ENCODE data around the gene FAM171A2. TPM values are rescaled to one million over a fixed set of nuclear protein-coding genes. Genes with fewer than 3 reads are reported as not detected.

The FAM171A2 gene
- total RNA-seq, 3 donors from 2014 or later, result 0.12 to 1.3 (median 0.31) TPM

DNA sequence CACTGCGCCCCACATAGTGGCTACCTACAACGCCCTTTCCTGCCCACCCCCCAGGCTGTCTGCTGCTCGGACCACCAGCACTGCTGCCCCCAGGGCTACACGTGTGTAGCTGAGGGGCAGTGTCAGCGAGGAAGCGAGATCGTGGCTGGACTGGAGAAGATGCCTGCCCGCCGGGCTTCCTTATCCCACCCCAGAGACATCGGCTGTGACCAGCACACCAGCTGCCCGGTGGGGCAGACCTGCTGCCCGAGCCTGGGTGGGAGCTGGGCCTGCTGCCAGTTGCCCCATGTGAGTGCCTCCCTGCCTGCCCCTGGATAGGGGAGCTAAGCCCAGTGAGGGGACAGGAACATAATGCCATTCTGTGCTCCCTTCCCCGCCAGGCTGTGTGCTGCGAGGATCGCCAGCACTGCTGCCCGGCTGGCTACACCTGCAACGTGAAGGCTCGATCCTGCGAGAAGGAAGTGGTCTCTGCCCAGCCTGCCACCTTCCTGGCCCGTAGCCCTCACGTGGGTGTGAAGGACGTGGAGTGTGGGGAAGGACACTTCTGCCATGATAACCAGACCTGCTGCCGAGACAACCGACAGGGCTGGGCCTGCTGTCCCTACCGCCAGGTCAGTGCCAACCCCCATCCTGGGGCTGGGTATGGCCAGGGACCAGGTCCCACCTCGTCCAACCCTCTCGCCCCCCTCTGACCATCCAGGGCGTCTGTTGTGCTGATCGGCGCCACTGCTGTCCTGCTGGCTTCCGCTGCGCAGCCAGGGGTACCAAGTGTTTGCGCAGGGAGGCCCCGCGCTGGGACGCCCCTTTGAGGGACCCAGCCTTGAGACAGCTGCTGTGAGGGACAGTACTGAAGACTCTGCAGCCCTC is 11.5 kb downstream of the FAM171A2 start:
- Histone ChIP-seq H3K4me3 (no peak overlapping the region), H3K4me1 (ENCODE audit: low read depth) (peaks cover 5% of the 10 kb centered on the region), H3K36me3 (ENCODE audit: low read depth) (peaks cover 9% of the 10 kb centered on the region), H3K9me3 (no peaks in the 10 kb centered on the region)
- TF ChIP-seq, protein P1, sequence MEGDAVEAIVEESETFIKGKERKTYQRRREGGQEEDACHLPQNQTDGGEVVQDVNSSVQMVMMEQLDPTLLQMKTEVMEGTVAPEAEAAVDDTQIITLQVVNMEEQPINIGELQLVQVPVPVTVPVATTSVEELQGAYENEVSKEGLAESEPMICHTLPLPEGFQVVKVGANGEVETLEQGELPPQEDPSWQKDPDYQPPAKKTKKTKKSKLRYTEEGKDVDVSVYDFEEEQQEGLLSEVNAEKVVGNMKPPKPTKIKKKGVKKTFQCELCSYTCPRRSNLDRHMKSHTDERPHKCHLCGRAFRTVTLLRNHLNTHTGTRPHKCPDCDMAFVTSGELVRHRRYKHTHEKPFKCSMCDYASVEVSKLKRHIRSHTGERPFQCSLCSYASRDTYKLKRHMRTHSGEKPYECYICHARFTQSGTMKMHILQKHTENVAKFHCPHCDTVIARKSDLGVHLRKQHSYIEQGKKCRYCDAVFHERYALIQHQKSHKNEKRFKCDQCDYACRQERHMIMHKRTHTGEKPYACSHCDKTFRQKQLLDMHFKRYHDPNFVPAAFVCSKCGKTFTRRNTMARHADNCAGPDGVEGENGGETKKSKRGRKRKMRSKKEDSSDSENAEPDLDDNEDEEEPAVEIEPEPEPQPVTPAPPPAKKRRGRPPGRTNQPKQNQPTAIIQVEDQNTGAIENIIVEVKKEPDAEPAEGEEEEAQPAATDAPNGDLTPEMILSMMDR (IDR thresholded peaks at IDR 0.05), result no peak
- peak in 1 of 3 donors; percentile 54 for DNase-seq
- intact Hi-C loops (cut with DNase I, micrococcal nuclease), result no loop called here
- ATAC-seq, result no peak

DNA sequence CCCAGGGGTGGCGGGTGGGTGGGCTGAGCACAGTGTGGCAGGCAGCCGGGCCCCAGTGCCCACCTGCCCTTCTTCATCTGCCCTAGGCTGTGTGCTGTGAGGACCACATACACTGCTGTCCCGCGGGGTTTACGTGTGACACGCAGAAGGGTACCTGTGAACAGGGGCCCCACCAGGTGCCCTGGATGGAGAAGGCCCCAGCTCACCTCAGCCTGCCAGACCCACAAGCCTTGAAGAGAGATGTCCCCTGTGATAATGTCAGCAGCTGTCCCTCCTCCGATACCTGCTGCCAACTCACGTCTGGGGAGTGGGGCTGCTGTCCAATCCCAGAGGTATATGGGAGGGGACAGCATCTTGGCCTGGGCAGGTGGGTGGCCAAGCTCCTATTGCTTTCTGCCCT is 12.2 kb downstream of the FAM171A2 start:
- intact Hi-C loops (cut with DNase I, micrococcal nuclease), result no loop called here
- TF ChIP-seq, protein P1 (IDR thresholded peaks at IDR 0.05), result no peak
- Histone ChIP-seq H3K9me3 (no peaks in the 10 kb centered on the region), H3K4me3 (no peak overlapping the region), H3K36me3 (ENCODE audit: low read depth) (peaks cover 9% of the 10 kb centered on the region), H3K4me1 (ENCODE audit: low read depth) (peaks cover 10% of the 10 kb centered on the region)
- DNase-seq, result no peak
- no peak for ATAC-seq

DNA sequence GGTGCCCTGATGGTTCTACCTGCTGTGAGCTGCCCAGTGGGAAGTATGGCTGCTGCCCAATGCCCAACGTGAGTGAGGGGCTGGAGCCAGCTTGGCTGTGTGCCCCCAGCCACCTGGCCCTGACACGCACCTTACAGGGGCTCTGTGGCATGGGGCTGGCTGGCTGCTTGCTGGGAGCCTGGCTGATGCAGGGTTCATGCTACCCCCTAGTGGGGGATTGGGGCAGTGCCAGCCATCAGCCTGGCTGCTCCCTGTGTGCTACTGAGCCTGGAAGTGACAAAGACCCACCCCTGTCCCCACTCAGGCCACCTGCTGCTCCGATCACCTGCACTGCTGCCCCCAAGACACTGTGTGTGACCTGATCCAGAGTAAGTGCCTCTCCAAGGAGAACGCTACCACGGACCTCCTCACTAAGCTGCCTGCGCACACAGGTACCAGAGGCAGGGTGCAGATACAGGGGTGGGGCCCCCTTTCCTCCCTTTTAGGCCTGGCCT is 12.9 kb downstream of the FAM171A2 start:
- DNase-seq (peak; percentile 79 to 85 (median 80)), ATAC-seq (peak; percentile 75)
- Histone ChIP-seq H3K4me3 (no peak overlapping the region), H3K9me3 (no peaks in the 10 kb centered on the region), H3K36me3 (ENCODE audit: low read depth) (peaks cover 9% of the 10 kb centered on the region), H3K4me1 (ENCODE audit: low read depth) (peaks cover 16% of the 10 kb centered on the region)
- intact Hi-C loops (cut with DNase I, micrococcal nuclease), result no loop called here
- TF ChIP-seq, protein P1 (IDR thresholded peaks at IDR 0.05), result peak; percentile 82

GRCh38 chr17:44349553-44350070 is 14.0 kb downstream of the FAM171A2 start:
- intact Hi-C loops (cut with DNase I, micrococcal nuclease), result no loop called here
- H3K9me3 ChIP-seq, result no peaks in the 10 kb centered on the region
- TF ChIP-seq, protein P1 (IDR thresholded peaks at IDR 0.05), result no peak
- DNase-seq (no peak), ATAC-seq (no peak)
- peaks cover 17% of the 10 kb centered on the region for H3K4me1 ChIP-seq (ENCODE audit: low read depth)
- peaks cover 9% of the 10 kb centered on the region for H3K36me3 ChIP-seq (ENCODE audit: low read depth)
- no peak overlapping the region for H3K4me3 ChIP-seq

GRCh38 chr17:44348988-44349364 is 14.7 kb downstream of the FAM171A2 start:
- intact Hi-C loops (cut with DNase I, micrococcal nuclease), result no loop called here
- ATAC-seq, result no peak
- peaks cover 22% of the 10 kb centered on the region for H3K4me1 ChIP-seq (ENCODE audit: low read depth)

More at GRCh38 chr17:44348988-44349364, 14.7 kb downstream of the FAM171A2 start:
- TF ChIP-seq, protein P1 (IDR thresholded peaks at IDR 0.05), result no peak
- H3K9me3 ChIP-seq, result no peaks in the 10 kb centered on the region
- peak in 1 of 3 donors; percentile 52 for DNase-seq
- peaks cover 9% of the 10 kb centered on the region for H3K36me3 ChIP-seq (ENCODE audit: low read depth)
- no peak overlapping the region for H3K4me3 ChIP-seq

All from mucosa of descending colon (tissue), 3 donors.